ENCODE results near the gene PRUNE1.

PRUNE1 gene

GRCh38 chr1:151008244-151009205 lies at the start of gene PRUNE1:
TSS of gene PRUNE1 (plus strand) at chr1:151008449. CDS start at chr1:151008633, 184 bp downstream.
- peak; percentile 91 for DNase-seq (ENCODE audit: low read depth)

GRCh38 chr1:150960646-150961045 lies 47.6 kb upstream of the PRUNE1 start:
- no peak for DNase-seq (ENCODE audit: low read depth)

- DNase-seq (ENCODE audit: low read depth): no peak
Observed at GRCh38 chr1:150961756-150962155, 46.5 kb upstream of the PRUNE1 start.

DNA sequence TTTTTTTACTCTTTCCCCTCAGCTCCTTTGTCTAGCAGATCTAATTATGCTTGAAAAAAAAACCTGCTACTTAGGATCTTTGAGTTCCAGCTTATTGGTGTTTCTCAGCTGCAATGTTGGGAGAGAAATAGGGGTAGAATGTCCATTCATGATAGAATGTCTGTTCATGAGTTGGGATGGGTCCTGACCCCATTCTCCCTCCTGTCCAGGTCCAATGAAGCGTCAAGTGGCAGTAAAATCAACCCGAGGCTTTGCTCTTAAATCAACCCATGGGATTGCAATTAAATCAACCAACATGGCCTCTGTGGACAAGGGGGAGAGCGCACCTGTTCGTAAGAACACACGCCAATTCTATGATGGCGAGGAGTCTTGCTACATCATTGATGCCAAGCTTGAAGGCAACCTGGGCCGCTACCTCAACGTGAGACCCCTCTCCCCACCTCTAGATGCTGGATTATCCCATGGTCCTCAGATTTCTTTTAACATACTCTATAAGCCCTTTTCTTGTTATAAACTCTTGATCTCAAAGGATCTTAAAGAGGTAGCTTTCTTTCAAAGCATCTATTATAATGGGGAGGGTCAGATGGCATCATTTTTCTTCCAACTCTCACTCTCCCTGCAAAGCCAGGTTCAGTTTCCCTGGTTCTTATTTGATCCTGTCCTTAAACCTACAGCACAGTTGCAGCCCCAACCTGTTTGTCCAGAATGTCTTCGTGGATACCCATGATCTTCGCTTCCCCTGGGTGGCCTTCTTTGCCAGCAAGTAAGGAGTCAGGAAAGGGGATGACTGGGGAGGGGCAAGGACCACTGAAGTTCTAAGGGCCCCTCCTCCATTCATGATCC lies 44.7 kb upstream of the PRUNE1 start:
- no peak for DNase-seq (ENCODE audit: low read depth)

GRCh38 chr1:150964164-150964489 lies 44.1 kb upstream of the PRUNE1 start:
- DNase-seq (ENCODE audit: low read depth): no peak

- no peak for DNase-seq (ENCODE audit: low read depth)
Observed at GRCh38 chr1:150965605-150966004, 42.6 kb upstream of the PRUNE1 start.

- DNase-seq (ENCODE audit: low read depth): no peak
Observed at GRCh38 chr1:150966011-150966410, 42.2 kb upstream of the PRUNE1 start.

- DNase-seq (ENCODE audit: low read depth): no peak
Observed at GRCh38 chr1:150967936-150968335, 40.3 kb upstream of the PRUNE1 start.

DNA sequence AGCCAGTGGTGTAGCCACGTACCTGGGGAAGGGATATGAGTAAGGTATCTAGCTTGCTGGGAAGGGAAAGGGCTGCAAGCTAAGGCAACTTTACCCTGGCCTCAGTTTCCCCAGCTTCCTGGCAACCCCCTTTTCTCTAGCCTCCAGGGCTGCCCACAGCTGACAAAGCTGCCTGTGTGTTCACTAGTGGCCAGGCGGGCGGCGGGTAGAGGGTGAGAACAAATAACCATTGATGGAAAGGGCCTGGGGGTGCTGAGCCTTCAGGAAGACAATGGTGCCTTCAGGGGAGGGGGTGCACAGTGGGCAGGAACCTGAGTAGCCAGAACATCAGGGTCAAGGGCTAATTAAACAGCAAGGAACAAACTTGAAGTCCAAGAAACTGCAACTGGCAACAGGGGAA lies 39.8 kb upstream of the PRUNE1 start:
- no peak for DNase-seq (ENCODE audit: low read depth)

GRCh38 chr1:150969626-150970025 lies 38.6 kb upstream of the PRUNE1 start:
- DNase-seq (ENCODE audit: low read depth): no peak

DNA sequence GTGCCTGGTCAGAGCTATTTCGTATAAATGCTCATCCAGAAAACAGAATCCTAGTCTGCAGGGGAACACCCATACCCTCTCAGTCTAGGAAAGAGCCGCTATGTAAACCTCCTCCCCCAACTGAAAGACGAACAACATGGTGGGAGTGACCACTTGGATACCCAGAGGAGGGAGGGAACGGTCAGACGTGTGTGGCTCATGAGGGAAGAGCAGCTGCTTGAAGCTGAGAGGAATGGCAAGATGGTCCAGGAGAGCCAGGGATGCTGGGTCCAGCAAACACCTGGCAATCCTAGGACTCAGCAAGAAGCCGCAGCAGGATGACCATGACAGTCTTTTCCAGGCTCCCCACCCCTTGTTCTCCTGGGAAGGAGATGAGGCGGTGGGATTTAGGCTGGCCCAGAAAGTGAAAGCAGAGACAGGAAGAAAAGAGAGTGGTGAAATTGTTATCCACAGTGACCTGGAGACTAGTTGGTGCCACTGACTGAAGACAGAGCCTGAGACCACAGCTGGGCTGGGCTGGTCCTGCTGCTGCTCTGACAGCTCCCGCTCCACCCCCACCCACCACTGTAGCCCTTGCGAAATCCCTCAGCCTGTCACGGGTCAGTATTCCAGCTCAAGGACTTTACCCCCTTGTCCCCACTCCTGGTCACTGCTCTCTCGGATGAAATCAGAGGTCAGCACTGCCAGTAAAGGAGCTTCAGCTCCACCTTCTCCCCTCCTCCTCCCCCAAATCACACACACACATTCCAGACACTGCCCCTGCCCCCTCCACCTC lies 37.3 kb upstream of the PRUNE1 start:
- DNase-seq (ENCODE audit: low read depth): no peak

- no peak for DNase-seq (ENCODE audit: low read depth)
Observed at GRCh38 chr1:150971583-150972416, 36.4 kb upstream of the PRUNE1 start.

GRCh38 chr1:150972417-150972940 lies 35.8 kb upstream of the PRUNE1 start:
- DNase-seq (ENCODE audit: low read depth): no peak

DNA sequence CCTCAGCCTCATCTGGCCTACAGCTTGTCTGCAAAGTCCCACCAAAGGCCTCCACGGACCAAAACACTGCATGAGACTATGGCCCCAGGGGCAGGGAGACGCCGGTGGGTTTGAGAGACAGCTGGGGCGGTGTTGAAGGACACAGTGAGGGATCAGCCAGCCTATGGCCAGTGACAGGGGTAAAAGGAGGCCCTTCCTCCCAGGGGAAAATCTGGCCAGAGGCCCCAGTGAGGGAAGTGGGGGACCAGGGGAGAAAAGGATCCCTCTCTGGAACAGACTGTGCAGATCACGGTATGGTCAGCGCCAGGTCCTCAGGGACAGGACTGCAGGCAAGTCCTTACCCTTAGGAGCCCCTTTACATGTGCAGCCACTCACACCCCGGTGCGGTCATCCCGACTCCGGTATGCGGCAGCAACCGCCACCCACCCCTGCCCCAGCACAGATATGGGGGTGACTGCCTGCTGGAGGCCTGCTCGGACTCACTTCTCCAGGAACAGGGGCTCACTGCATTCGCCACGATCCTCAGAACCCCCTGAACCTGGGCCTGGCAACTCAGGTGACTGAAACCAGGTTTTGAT lies 34.9 kb upstream of the PRUNE1 start:
- no peak for DNase-seq (ENCODE audit: low read depth)

DNA sequence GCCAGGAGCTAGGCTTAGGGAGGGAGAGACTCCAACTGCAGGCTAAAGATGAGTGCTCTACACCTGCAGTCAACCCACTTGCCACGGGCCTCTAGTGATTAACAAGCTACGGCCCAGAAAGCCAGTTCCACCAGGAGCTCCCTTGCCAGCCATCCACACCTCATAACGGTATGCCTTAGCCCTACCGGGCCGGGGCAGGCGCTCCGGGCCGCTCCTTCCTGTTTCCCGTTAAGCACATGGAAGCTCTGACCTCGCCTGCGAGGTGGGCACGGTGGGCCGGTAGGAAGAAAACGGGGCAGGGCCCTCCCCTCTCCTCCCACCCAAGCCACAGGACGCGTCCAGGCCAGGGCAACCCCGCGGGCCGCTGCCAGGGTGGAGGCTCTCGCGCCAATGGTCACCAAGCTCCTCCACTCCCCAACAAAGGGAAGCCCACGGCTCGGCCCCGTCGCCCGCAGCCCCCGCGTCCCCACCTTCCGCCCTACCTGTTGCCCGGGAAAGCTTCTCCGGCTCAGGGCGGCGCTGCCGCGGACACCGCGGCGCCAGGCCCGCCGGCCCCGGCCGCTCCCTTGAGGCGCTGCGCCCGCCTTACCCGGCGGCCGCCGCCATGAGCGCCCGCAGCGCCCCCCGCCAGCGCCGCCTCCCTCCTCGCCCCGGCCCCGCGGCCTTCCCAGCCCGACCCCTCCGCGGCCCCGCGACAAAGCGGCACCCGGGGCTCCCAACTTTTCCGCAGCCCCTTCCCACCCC lies 34.2 kb upstream of the PRUNE1 start:
- no peak for DNase-seq (ENCODE audit: low read depth)

DNA sequence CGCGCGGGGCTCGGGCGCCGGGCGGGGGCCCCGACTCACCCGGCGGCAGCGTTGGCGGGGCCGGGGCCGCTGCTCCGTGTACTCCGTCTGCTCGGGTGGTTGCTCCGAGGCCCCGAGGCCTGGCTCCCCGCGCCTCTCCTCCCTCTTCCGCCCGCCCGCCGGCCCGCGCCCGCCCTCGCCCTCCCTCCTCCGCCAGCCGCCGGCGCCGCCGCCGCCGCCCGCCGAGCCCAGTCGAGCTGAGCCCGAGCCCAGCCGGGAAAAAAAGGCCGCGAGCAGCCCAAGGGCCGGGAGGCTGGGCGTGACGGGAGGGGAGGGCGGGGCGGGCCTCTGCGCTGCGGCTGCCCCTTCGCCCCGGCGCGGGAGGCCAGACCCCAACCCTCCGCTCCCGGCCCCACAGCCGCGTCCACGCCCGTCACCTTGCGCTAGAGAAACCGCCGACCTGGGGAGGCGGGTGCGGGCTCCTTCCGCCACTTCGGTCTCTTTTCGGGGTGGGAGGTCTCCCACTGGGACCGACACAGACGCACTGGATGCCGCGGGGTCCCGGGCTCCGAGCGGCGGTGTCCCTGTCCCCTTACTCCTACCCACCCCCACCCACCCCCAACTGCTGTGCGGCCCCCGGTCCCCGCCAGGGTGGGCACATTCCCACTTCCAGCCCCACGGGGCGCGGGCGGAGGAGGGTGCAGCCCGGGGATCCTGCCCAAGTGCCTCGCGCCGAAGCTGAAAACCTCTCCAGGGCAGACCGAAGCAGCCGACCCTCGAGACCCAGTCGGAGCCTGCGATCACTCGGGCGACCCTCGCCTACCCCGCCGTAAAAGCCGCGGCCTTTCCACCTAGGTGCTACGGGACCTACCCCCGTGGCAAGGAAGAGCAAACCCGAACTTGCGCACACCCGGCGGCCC lies 33.4 kb upstream of the PRUNE1 start, which contains the start of gene CERS2:
Gene CERS2, minus strand, starts transcription at position 256 of the 899 bp plus-strand sequence. CDS start 5,745 bp downstream, outside the sequence.
- no peak for DNase-seq (ENCODE audit: low read depth)

- no peak for DNase-seq (ENCODE audit: low read depth)
Observed at GRCh38 chr1:150976401-150976821, 31.8 kb upstream of the PRUNE1 start.

GRCh38 chr1:150976879-150977694 lies 31.2 kb upstream of the PRUNE1 start:
- no peak for DNase-seq (ENCODE audit: low read depth)
